Smooth muscle cell (in vitro differentiated cells): ENCODE measurements around the gene KIF25. TPM values are rescaled to one million over a fixed set of nuclear protein-coding genes. Genes with fewer than 3 reads are reported as not detected.
"Not testable (repeated sequence)": the region's sequence is repeated elsewhere in the genome, so short reads cannot be mapped to it uniquely, and the experiment has no call there.

Experiments used
- DNase-seq: peaks from one replicate; lab custom pipeline; 2025; ENCODE audit not compliant: unreplicated experiment; lab: John Stamatoyannopoulos, UW
- H2AFZ ChIP-seq: fragments of 200-600 bp; sonication (generic); 2 replicates; pipeline ENCODE4 v1.6.0; 2016; ENCODE audit warnings: antibody characterized with exemption, low read depth, mild to moderate bottlenecking
- H3F3A ChIP-seq: fragments of 200-600 bp; sonication (generic); 2 replicates; pipeline ENCODE4 v1.6.0; 2017; ENCODE audit warnings: antibody characterized with exemption, low read depth
- H3K27ac ChIP-seq: fragments of 200-600 bp; sonication (generic); 2 replicates; pipeline ENCODE4 v1.5.1; 2016; ENCODE audit warnings: low read depth, mild to moderate bottlenecking
- H3K27me3 ChIP-seq: fragments of 200-600 bp; sonication (generic); 2 replicates; pipeline ENCODE4 v1.6.1; 2016; ENCODE audit warnings: low read depth, mild to moderate bottlenecking
- H3K36me3 ChIP-seq: fragments of 200-600 bp; sonication (generic); 2 replicates; pipeline ENCODE4 v1.5.1; 2016; ENCODE audit warnings: low read depth
- H3K4me1 ChIP-seq: fragments of 200-600 bp; sonication (generic); 2 replicates; pipeline ENCODE4 v1.5.1; 2016; ENCODE audit warnings: low read depth
- H3K4me2 ChIP-seq: fragments of 200-600 bp; sonication (generic); 2 replicates; pipeline ENCODE4 v1.6.0; 2016; ENCODE audit warnings: mild to moderate bottlenecking
- H3K4me3 ChIP-seq: fragments of 200-600 bp; sonication (generic); 2 replicates; pipeline ENCODE4 v1.5.1; 2016; ENCODE audit warnings: mild to moderate bottlenecking
- H3K79me2 ChIP-seq: fragments of 200-600 bp; sonication (generic); 2 replicates; pipeline ENCODE4 v1.6.0; 2016; ENCODE audit warnings: low read depth, mild to moderate bottlenecking
- H3K9ac ChIP-seq: fragments of 200-600 bp; sonication (generic); 2 replicates; pipeline ENCODE4 v1.6.0; 2016; ENCODE audit warnings: low read depth
- H3K9me3 ChIP-seq: fragments of 200-600 bp; sonication (generic); replicated peaks from 2 replicates; pipeline ENCODE4 v1.5.1; 2016; ENCODE audit warnings: low read depth
- H4K20me1 ChIP-seq: fragments of 200-600 bp; sonication (generic); 2 replicates; pipeline ENCODE4 v1.6.0; 2016; ENCODE audit warnings: low read depth
- CTCF ChIP-seq: fragments of 200-600 bp; sonication (generic); IDR thresholded peaks from 2 replicates; pipeline ENCODE4 v1.5.1; 2017; ENCODE audit warnings: borderline replicate concordance, mild to moderate bottlenecking, antibody characterized with exemption; ENCODE audit not compliant: insufficient read depth, poor library complexity, severe bottlenecking
- WGBS: methylation state at CpG from one replicate; pipeline ENCODE4 v1.1.7; 2016; ENCODE audit warnings: low lambda C conversion rate; 5-methylcytosine and 5-hydroxymethylcytosine counted together
- polyA plus RNA-seq: library from polyadenylated mRNA; unstranded; fragments of >200 nt; fragmentation: Nextera tagmentation; extraction: Ambion mirVana; gene quantifications from 2 replicates; pipeline ENCODE4 v1.2.1, GENCODE V29; 2016
- total RNA-seq: library from RNA; depleted of rRNA; stranded (reverse); fragments of >200 nt; gene quantifications from 2 replicates; pipeline ENCODE4 v1.2.3, GENCODE V29; 2014

The KIF25 gene
- total and polyA plus RNA-seq, 2 experiments from 2014 or later: 0.22 to 1.5 TPM

DNA sequence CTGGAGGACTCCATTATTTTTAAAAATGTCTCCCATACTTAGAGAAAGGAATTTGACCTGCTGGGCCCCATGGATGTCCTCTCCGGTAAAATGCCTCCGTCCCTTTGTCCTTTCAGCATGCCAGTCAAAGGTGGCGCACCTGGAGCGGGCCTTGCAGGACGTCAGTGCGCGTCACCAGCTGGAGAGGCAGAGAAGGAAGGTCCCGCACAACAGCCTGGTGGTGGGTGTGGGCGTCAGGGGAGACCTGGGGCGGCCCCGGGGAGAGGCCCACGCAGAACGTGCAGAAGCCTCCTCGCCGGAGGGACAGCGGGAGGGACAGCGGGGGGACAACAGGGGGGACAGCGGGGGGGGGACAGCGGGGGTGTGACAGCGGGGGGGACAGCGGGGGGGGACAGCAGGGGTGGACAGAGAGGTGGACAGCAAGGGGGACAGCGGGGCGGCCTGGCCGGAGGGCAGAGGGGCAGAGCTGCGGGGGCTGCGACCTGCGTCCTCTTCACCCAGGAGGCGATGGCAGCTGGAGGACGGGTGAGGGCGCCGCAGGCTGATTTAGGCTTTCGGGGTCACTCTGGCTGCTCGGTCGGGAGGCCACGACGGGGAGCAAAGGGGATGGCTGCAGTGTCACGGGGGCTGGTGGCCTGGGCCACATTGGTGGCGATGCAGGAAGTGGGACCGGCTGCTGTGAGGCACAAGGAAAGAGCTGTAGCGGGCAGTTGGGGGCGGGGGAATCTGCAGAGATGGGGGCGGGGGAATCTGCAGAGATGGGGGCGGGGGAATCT is 859 bp upstream of the KIF25 start:
- Histone ChIP-seq H3K4me2 (no peak overlapping the region), H3K9me3 (no peaks in the 10 kb centered on the region), H3K79me2 (no peaks in the 10 kb centered on the region), H3K27ac (no peak overlapping the region), H3F3A (no peaks in the 10 kb centered on the region), H4K20me1 (no peaks in the 10 kb centered on the region), H3K9ac (no peak overlapping the region), H2AFZ (no peak overlapping the region), H3K4me3 (no peak overlapping the region), H3K36me3 (no peaks in the 10 kb centered on the region), H3K27me3 (no peaks in the 10 kb centered on the region), H3K4me1 (no peaks in the 10 kb centered on the region)
- TF ChIP-seq CTCF: no peak
- DNase-seq: no peak
- WGBS: 92% methylated on average over 29 of the region's 43 CpGs

- Histone ChIP-seq H4K20me1 (no peaks in the 10 kb centered on the region), H3K27ac (no peak overlapping the region), H3K36me3 (no peaks in the 10 kb centered on the region), H3K9me3 (no peaks in the 10 kb centered on the region), H3K4me3 (no peak overlapping the region), H3F3A (no peaks in the 10 kb centered on the region), H3K4me1 (no peaks in the 10 kb centered on the region), H2AFZ (no peak overlapping the region), H3K79me2 (no peaks in the 10 kb centered on the region), H3K4me2 (no peak overlapping the region), H3K27me3 (no peaks in the 10 kb centered on the region), H3K9ac (no peak overlapping the region)
- 68% methylated on average over 5 of the region's 5 CpGs for WGBS
- TF ChIP-seq CTCF: no peak
- DNase-seq: no peak
Measured at GRCh38 chr6:167998215-167998614, 744 bp downstream of the KIF25 start.

DNA sequence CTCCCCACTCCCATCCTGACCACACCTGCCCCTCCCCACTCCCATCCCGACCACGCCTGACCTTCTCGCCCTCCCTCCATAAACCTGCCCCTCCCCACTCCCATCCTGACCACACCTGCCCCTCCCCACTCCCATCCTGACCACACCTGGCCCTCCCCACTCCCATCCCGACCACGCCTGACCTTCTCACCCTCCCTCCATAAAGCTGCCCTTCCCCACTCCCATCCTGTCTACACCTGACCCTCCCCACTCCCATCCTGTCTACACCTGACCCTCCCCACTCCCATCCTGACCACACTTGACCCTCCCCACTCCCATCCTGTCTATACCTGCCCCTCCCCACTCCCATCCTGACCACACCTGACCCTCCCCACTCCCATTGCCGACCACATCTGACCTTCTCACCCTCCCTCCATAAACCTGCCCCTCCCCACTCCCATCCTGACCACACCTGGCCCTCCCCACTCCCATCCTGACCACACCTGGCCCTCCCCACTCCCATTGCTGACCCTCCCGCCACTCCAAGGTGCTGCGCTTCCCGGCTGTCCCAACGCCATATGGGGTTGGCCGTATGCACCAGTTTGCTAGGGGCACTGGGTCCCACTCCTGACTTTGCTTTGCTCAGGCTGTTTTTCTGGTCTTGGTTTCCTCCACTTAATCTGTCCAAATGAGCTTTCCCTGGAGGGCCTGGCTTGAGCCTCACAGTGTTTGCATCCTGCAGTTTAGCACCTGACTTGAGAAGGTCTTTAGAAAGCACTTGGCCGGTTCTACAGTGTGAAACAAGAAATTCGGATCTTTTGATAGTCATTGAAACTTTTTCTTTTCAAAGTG is 2.9 kb downstream of the KIF25 start:
- no peak overlapping the region for H3K27ac ChIP-seq
- no peaks in the 10 kb centered on the region for H3K36me3 ChIP-seq
- no peak overlapping the region for H3K4me3 ChIP-seq
- no peaks in the 10 kb centered on the region for H3F3A ChIP-seq
- 95% methylated on average over 8 of the region's 13 CpGs for WGBS
- no peak for TF ChIP-seq CTCF
- no peaks in the 10 kb centered on the region for H4K20me1 ChIP-seq
- H3K9ac ChIP-seq: no peak overlapping the region
- H2AFZ ChIP-seq: no peak overlapping the region
- no peaks in the 10 kb centered on the region for H3K27me3 ChIP-seq
- H3K4me1 ChIP-seq: no peaks in the 10 kb centered on the region
- H3K9me3 ChIP-seq: no peaks in the 10 kb centered on the region
- H3K4me2 ChIP-seq: no peak overlapping the region
- DNase-seq: no peak
- no peaks in the 10 kb centered on the region for H3K79me2 ChIP-seq

DNA sequence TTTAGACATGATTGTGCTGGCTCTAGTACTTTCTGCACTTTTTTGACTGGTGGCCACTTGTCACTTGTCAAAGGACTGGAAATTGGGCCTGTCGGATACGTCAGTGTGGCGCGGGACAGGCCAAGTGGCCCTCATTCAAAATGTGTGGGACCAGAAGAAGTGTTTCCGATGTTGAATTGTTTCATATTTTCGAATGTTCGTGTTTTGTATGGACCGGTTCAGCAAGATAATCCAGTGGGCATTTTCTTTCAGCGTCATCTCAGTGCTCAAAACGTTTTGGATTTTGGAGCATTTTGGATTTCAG is 3.5 kb downstream of the KIF25 start:
- Histone ChIP-seq H3K9ac (no peak overlapping the region), H3F3A (no peaks in the 10 kb centered on the region), H3K27me3 (no peaks in the 10 kb centered on the region), H3K4me3 (no peak overlapping the region), H3K36me3 (no peaks in the 10 kb centered on the region), H3K9me3 (no peaks in the 10 kb centered on the region), H4K20me1 (no peaks in the 10 kb centered on the region), H3K27ac (no peak overlapping the region), H2AFZ (no peak overlapping the region), H3K4me1 (no peaks in the 10 kb centered on the region), H3K4me2 (no peak overlapping the region), H3K79me2 (no peaks in the 10 kb centered on the region)
- WGBS: 96% methylated on average over 10 of the region's 10 CpGs
- DNase-seq: no peak
- TF ChIP-seq CTCF: no peak

DNA sequence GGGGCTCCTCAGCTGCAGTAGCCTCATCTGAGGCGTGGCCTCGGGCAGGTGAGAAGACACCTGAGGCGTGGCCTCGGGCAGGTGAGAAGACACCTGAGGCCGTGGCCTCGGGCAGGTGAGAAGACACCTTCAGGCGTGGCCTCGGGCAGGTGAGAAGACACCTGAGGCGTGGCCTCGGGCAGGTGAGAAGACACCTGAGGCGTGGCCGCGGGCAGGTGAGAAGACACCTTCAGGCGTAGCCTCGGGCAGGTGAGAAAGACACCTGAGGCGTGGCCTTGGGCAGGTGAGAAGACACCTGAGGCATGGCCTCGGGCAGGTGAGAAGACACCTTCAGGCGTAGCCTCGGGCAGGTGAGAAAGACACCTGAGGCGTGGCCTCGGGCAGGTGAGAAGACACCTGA is 4.0 kb downstream of the KIF25 start:
- not testable (repeated sequence) for H3K9ac ChIP-seq, H3K4me3 ChIP-seq, H3K4me1 ChIP-seq, H3K27me3 ChIP-seq, H3K9me3 ChIP-seq, H3K79me2 ChIP-seq, H2AFZ ChIP-seq, DNase-seq, H3K27ac ChIP-seq, H3K36me3 ChIP-seq, H4K20me1 ChIP-seq, H3F3A ChIP-seq, H3K4me2 ChIP-seq
- 97% methylated on average over 16 of the region's 21 CpGs for WGBS
